ENCODE data around the gene DHX38. TPM values are rescaled to one million over a fixed set of nuclear protein-coding genes. Genes with fewer than 3 reads are reported as not detected.

Gene DHX38
- total RNA-seq, 1 donor from 2014 or later: 118 TPM

GRCh38 chr16:72105978-72106377 is 12.3 kb downstream of the DHX38 start:
- TF ChIP-seq CTCF (IDR thresholded peaks at IDR 0.05): no peak
- CTCF ChIA-PET: no interaction called here
- no peak for DNase-seq

GRCh38 chr16:72107371-72107770 is 13.7 kb downstream of the DHX38 start:
- intact Hi-C loops (cut with micrococcal nuclease): no loop called here
- H3K27me3 Mint-ChIP-seq: no peaks in the 10 kb centered on the region
- TF ChIP-seq CTCF (IDR thresholded peaks at IDR 0.05): no peak
- H3K9me3 Mint-ChIP-seq: no peaks in the 10 kb centered on the region
- ChIA-PET POLR2A (no interaction called here), CTCF (no interaction called here)
- peaks cover 99% of the 10 kb centered on the region for H3K36me3 Mint-ChIP-seq (ENCODE audit: low read depth)
- no peak for ATAC-seq (ENCODE audit: low read depth)
- no peak overlapping the region for H3K4me3 Mint-ChIP-seq
- no peak overlapping the region for H3K27ac Mint-ChIP-seq
- peaks cover 2% of the 10 kb centered on the region for H3K4me1 Mint-ChIP-seq
- DNase-seq: no peak

More at GRCh38 chr16:72105978-72106377, 12.3 kb downstream of the DHX38 start:
- H3K4me3 Mint-ChIP-seq: no peak overlapping the region
- H3K4me1 Mint-ChIP-seq: peaks cover 14% of the 10 kb centered on the region
- POLR2A ChIA-PET: no interaction called here
- intact Hi-C loops (cut with micrococcal nuclease): no loop called here
- H3K27me3 Mint-ChIP-seq: no peaks in the 10 kb centered on the region
- peaks cover 99% of the 10 kb centered on the region for H3K36me3 Mint-ChIP-seq (ENCODE audit: low read depth)
- ATAC-seq (ENCODE audit: low read depth): no peak
- no peaks in the 10 kb centered on the region for H3K9me3 Mint-ChIP-seq
- no peak overlapping the region for H3K27ac Mint-ChIP-seq

GRCh38 chr16:72108353-72109102 is 14.9 kb downstream of the DHX38 start:
- Mint-ChIP-seq H3K4me3 (no peak overlapping the region), H3K27ac (no peak overlapping the region), H3K36me3 (ENCODE audit: low read depth) (peaks cover 99% of the 10 kb centered on the region), H3K9me3 (no peaks in the 10 kb centered on the region), H3K27me3 (no peaks in the 10 kb centered on the region), H3K4me1 (no peaks in the 10 kb centered on the region)
- intact Hi-C loops (cut with micrococcal nuclease): no loop called here
- ChIA-PET CTCF (no interaction called here), POLR2A (no interaction called here)
- no peak for TF ChIP-seq CTCF (IDR thresholded peaks at IDR 0.05)
- no peak for DNase-seq
- ATAC-seq (ENCODE audit: low read depth): no peak

- intact Hi-C loops (cut with micrococcal nuclease): no loop called here
- CTCF ChIA-PET: no interaction called here
- no peaks in the 10 kb centered on the region for H3K9me3 Mint-ChIP-seq
- DNase-seq: no peak
- no peak for TF ChIP-seq CTCF (IDR thresholded peaks at IDR 0.05)
- POLR2A ChIA-PET: no interaction called here
- peaks cover 96% of the 10 kb centered on the region for H3K36me3 Mint-ChIP-seq (ENCODE audit: low read depth)
- no peak for ATAC-seq (ENCODE audit: low read depth)
- no peak overlapping the region for H3K27ac Mint-ChIP-seq
- no peaks in the 10 kb centered on the region for H3K4me1 Mint-ChIP-seq
- no peaks in the 10 kb centered on the region for H3K27me3 Mint-ChIP-seq
- H3K4me3 Mint-ChIP-seq: no peak overlapping the region
Measured at GRCh38 chr16:72109300-72109699, 15.7 kb downstream of the DHX38 start.

GRCh38 chr16:72109966-72110530 is 16.4 kb downstream of the DHX38 start:
- Mint-ChIP-seq H3K36me3 (ENCODE audit: low read depth) (peaks cover 90% of the 10 kb centered on the region), H3K27ac (no peak overlapping the region), H3K9me3 (peaks cover 5% of the 10 kb centered on the region), H3K4me3 (no peak overlapping the region), H3K4me1 (no peaks in the 10 kb centered on the region), H3K27me3 (no peaks in the 10 kb centered on the region)
- ChIA-PET POLR2A (interaction anchor here (0.6 kb wide), 1 partner anchor 127 kb away, joined by 7 read pairs; no protein-coding TSS in a partner anchor), CTCF (no interaction called here)
- intact Hi-C loops (cut with micrococcal nuclease): no loop called here
- ATAC-seq (ENCODE audit: low read depth) (no peak), DNase-seq (no peak)
- TF ChIP-seq CTCF (IDR thresholded peaks at IDR 0.05): no peak
